ENCODE measurements around the gene MGLL.
A peak's percentile ranks its signal among the peaks of the same experiment; 100 is the strongest.

GRCh38 chr3:127749787-127750225 is 72.5 kb downstream of the MGLL start:
- no peak for TF ChIP-seq CTCF (IDR thresholded peaks at IDR 0.05; ENCODE audit: low read depth, low read length, missing input control)
- no peak for TF ChIP-seq REST (IDR thresholded peaks at IDR 0.05)
- TF ChIP-seq YY1 (IDR thresholded peaks at IDR 0.05), result no peak
- no peak for TF ChIP-seq EGR1 (IDR thresholded peaks at IDR 0.05; ENCODE audit: low read depth in 2 of 2)
- no peak for TF ChIP-seq FOXA1 (IDR thresholded peaks at IDR 0.05)
- no peak for TF ChIP-seq JUND (IDR thresholded peaks at IDR 0.05)
- TF ChIP-seq NR2F2 (IDR thresholded peaks at IDR 0.05), result no peak
- no peak for TF ChIP-seq ATF3 (IDR thresholded peaks at IDR 0.05)
- no peak for TF ChIP-seq FOXA2 (IDR thresholded peaks at IDR 0.05)
- no peak for TF ChIP-seq MAX (IDR thresholded peaks at IDR 0.05)
- no peak for TF ChIP-seq GABPA (IDR thresholded peaks at IDR 0.05 in 1 of 2, conservative IDR thresholded peaks at IDR 0.05 in 1 of 2)
- TF ChIP-seq RXRA (IDR thresholded peaks at IDR 0.05), result no peak
- TF ChIP-seq RAD21 (IDR thresholded peaks at IDR 0.05), result peak; percentile 62 to 72
- TF ChIP-seq HNF4A (conservative IDR thresholded peaks at IDR 0.05), result no peak
